GM12878 (cell line): ENCODE data around the gene DIDO1.

Source experiments
- CREB1 ChIP-seq: IDR thresholded peaks from 2 replicates; pipeline ENCODE4 v1.6.1; 2012; ENCODE audit warnings: low read depth, mild to moderate bottlenecking, inconsistent platforms
- HDAC6 ChIP-seq: fragments of 200-600 bp; sonication (generic); IDR thresholded peaks from one replicate; pipeline ENCODE4 v1.8.0; 2017; ENCODE audit warnings: antibody characterized with exemption; ENCODE audit not compliant: unreplicated experiment
- NRF1 ChIP-seq: conservative IDR thresholded peaks from 2 replicates; pipeline ENCODE4 v1.6.1; 2011; ENCODE audit warnings: mild to moderate bottlenecking, low read depth, low read length, improper control_type of control experiment
- PBX3 ChIP-seq: IDR thresholded peaks from 2 replicates; pipeline ENCODE4 v1.6.1; 2011; ENCODE audit warnings: mild to moderate bottlenecking, low read depth, low read length, moderate library complexity; ENCODE audit not compliant: insufficient replicate concordance
- POLR2A ChIP-seq: IDR thresholded peaks from 2 replicates; pipeline ENCODE4 v1.6.1; 2011; ENCODE audit warnings: low read depth, mild to moderate bottlenecking, low read length
- TBL1XR1 ChIP-seq: IDR thresholded peaks from 2 replicates; pipeline ENCODE4 v1.6.1; 2012; ENCODE audit warnings: low read depth, low read length, improper control_type of control experiment
- TF ChIP-seq, protein P1 (sequence below): IDR thresholded peaks from 2 replicates; pipeline ENCODE4 v1.6.1; 2012; ENCODE audit warnings: mild to moderate bottlenecking, low read depth, low read length
- TF ChIP-seq, protein P2 (sequence below), 3 experiments: IDR thresholded peaks in 2 of 3; conservative IDR thresholded peaks in 1 of 3; 2 replicates each; pipeline ENCODE4 v1.5.1; 2011; ENCODE audit warnings: low read depth in 3 of 3, low read length in 3 of 3, mild to moderate bottlenecking in 3 of 3, control low read depth in 2 of 3, moderate library complexity in 2 of 3, inconsistent platforms in 1 of 3, mixed read lengths in 1 of 3; ENCODE audit not compliant: control insufficient read depth in 2 of 3, insufficient read depth in 1 of 3; ENCODE audit errors: extremely low read depth in 1 of 3

DNA sequence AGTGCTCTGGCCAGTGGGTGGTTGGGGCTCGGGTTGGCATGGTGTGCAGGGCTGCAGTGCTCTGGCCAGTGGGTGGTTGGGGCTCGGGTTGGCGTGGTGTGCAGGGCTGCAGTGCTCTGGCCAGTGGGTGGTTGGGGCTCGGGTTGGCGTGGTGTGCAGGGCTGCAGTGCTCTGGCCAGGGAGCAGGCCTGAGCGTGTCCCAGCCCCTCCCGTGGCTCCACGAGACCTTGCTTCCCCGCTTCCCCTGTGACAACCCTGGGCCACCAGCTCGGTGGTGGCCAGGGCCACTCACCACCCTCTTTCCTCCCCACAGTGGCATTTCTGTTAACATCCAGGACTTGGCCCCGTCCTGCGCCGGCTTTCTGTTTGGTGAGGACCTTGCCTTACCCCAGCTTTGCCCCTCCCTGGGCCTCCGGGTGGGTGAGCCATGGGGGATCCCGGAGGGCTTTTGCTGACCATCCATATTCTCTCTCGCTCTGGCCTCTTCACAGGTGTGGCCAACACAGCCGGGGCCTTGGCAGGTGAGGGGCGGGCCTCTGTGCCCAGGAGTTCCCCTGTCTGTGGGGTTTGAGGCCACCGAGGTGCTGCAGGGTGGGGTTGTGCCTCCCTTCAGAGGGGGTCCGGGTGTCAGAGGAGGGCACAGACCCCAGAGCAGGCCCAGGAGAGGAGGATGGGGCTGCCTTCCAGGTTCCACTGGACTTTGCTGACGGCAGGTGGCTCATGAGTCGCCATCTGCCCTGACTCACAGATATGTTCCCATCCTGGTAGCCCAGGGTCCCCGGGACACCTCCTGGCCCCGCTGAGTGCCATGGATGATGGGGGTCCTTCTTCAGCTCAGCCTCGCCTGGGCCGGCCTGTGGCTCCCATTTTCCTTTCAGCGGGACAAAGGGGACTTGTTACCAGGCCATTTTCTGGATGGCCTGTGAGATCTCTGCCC, 40.2 kb upstream of the DIDO1 start:
- no peak for TF ChIP-seq CREB1
- TF ChIP-seq POLR2A, result no peak; the same call in 1 of the 2 replicates
- TF ChIP-seq, protein P1, sequence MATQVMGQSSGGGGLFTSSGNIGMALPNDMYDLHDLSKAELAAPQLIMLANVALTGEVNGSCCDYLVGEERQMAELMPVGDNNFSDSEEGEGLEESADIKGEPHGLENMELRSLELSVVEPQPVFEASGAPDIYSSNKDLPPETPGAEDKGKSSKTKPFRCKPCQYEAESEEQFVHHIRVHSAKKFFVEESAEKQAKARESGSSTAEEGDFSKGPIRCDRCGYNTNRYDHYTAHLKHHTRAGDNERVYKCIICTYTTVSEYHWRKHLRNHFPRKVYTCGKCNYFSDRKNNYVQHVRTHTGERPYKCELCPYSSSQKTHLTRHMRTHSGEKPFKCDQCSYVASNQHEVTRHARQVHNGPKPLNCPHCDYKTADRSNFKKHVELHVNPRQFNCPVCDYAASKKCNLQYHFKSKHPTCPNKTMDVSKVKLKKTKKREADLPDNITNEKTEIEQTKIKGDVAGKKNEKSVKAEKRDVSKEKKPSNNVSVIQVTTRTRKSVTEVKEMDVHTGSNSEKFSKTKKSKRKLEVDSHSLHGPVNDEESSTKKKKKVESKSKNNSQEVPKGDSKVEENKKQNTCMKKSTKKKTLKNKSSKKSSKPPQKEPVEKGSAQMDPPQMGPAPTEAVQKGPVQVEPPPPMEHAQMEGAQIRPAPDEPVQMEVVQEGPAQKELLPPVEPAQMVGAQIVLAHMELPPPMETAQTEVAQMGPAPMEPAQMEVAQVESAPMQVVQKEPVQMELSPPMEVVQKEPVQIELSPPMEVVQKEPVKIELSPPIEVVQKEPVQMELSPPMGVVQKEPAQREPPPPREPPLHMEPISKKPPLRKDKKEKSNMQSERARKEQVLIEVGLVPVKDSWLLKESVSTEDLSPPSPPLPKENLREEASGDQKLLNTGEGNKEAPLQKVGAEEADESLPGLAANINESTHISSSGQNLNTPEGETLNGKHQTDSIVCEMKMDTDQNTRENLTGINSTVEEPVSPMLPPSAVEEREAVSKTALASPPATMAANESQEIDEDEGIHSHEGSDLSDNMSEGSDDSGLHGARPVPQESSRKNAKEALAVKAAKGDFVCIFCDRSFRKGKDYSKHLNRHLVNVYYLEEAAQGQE, result no peak
- TF ChIP-seq TBL1XR1, result no peak
- TF ChIP-seq HDAC6, result no peak
- TF ChIP-seq PBX3, result no peak
- TF ChIP-seq, protein P2, sequence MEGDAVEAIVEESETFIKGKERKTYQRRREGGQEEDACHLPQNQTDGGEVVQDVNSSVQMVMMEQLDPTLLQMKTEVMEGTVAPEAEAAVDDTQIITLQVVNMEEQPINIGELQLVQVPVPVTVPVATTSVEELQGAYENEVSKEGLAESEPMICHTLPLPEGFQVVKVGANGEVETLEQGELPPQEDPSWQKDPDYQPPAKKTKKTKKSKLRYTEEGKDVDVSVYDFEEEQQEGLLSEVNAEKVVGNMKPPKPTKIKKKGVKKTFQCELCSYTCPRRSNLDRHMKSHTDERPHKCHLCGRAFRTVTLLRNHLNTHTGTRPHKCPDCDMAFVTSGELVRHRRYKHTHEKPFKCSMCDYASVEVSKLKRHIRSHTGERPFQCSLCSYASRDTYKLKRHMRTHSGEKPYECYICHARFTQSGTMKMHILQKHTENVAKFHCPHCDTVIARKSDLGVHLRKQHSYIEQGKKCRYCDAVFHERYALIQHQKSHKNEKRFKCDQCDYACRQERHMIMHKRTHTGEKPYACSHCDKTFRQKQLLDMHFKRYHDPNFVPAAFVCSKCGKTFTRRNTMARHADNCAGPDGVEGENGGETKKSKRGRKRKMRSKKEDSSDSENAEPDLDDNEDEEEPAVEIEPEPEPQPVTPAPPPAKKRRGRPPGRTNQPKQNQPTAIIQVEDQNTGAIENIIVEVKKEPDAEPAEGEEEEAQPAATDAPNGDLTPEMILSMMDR (IDR thresholded peaks at IDR 0.05 in 2 of 3, conservative IDR thresholded peaks at IDR 0.05 in 1 of 3; ENCODE audit: control insufficient read depth in 2 of 3, extremely low read depth in 1 of 3, insufficient read depth in 1 of 3, low read depth in 3 of 3, low read length in 3 of 3), result no peak
- TF ChIP-seq NRF1, result no peak
